ENCODE data around the gene ZNF414. TPM values are rescaled to one million over a fixed set of nuclear protein-coding genes. Genes with fewer than 3 reads are reported as not detected.

The ZNF414 gene
- total RNA-seq, 1 experiment from 2014 or later, result 1.1 TPM

- no peak for DNase-seq (ENCODE audit: extremely low read depth, low read depth)
These were observed 19.8 kb downstream of the ZNF414 start for GRCh38 chr19:8494158-8494557.

GRCh38 chr19:8491574-8491973, 22.4 kb downstream of the ZNF414 start:
- no peak for DNase-seq (ENCODE audit: extremely low read depth, low read depth)

GRCh38 chr19:8490873-8491272, 23.1 kb downstream of the ZNF414 start:
- no peak for DNase-seq (ENCODE audit: extremely low read depth, low read depth)

- no peak for DNase-seq (ENCODE audit: extremely low read depth, low read depth)
These were observed 23.6 kb downstream of the ZNF414 start for GRCh38 chr19:8490395-8490760.

- no peak for DNase-seq (ENCODE audit: extremely low read depth, low read depth)
These were observed 24.2 kb downstream of the ZNF414 start for GRCh38 chr19:8489561-8490394.

GRCh38 chr19:8488365-8488764, 25.6 kb downstream of the ZNF414 start:
- no peak for DNase-seq (ENCODE audit: extremely low read depth, low read depth)

GRCh38 chr19:8487137-8487851, 26.7 kb downstream of the ZNF414 start:
- DNase-seq (ENCODE audit: extremely low read depth, low read depth), result no peak

GRCh38 chr19:8486661-8487136, 27.3 kb downstream of the ZNF414 start:
- no peak for DNase-seq (ENCODE audit: extremely low read depth, low read depth)

- DNase-seq (ENCODE audit: extremely low read depth, low read depth), result no peak
These were observed 28.2 kb downstream of the ZNF414 start for GRCh38 chr19:8485561-8486371.

- no peak for DNase-seq (ENCODE audit: extremely low read depth, low read depth)
These were observed 29.6 kb downstream of the ZNF414 start for GRCh38 chr19:8484331-8484894.

GRCh38 chr19:8483165-8483564, 30.8 kb downstream of the ZNF414 start:
- no peak for DNase-seq (ENCODE audit: extremely low read depth, low read depth)

- no peak for DNase-seq (ENCODE audit: extremely low read depth, low read depth)
These were observed 31.3 kb downstream of the ZNF414 start for GRCh38 chr19:8482696-8483095.

GRCh38 chr19:8481616-8482015, 32.4 kb downstream of the ZNF414 start:
- no peak for DNase-seq (ENCODE audit: extremely low read depth, low read depth)

GRCh38 chr19:8481201-8481600, 32.8 kb downstream of the ZNF414 start:
- DNase-seq (ENCODE audit: extremely low read depth, low read depth), result no peak

GRCh38 chr19:8478598-8478997, 35.4 kb downstream of the ZNF414 start:
- DNase-seq (ENCODE audit: extremely low read depth, low read depth), result no peak

- no peak for DNase-seq (ENCODE audit: extremely low read depth, low read depth)
These were observed 36.1 kb downstream of the ZNF414 start for GRCh38 chr19:8477889-8478288.

GRCh38 chr19:8476524-8476923, 37.4 kb downstream of the ZNF414 start:
- DNase-seq (ENCODE audit: extremely low read depth, low read depth), result no peak

- no peak for DNase-seq (ENCODE audit: extremely low read depth, low read depth)
These were observed 39.0 kb downstream of the ZNF414 start for GRCh38 chr19:8475005-8475404.

- no peak for DNase-seq (ENCODE audit: extremely low read depth, low read depth)
These were observed 40.1 kb downstream of the ZNF414 start for GRCh38 chr19:8473648-8474476.
